AG04449 (cell line): ENCODE results near the gene SMARCA2.

ENCODE experiments used
- CTCF ChIA-PET: fragments of 350-600 bp; formaldehyde crosslinking; extraction: SDS; loops from one replicate; lab custom pipeline; 2021; ENCODE audit warnings: antibody characterized with exemption; lab: Yijun Ruan, JAX
- POLR2A ChIA-PET: fragments of 400-600, 350-600 bp; formaldehyde crosslinking; extraction: SDS; loops from one replicate; lab custom pipeline; 2020; ENCODE audit warnings: antibody characterized with exemption, inconsistent platforms; lab: Yijun Ruan, JAX
- DNase-seq: peaks from one replicate; pipeline ENCODE4 v3.0.0-alpha.2; 2010; ENCODE audit warnings: low read depth, low spot score
- H3K4me3 ChIP-seq: 2 replicates; pipeline ENCODE4 v1.5.1; 2011; ENCODE audit warnings: low read depth, mild to moderate bottlenecking, control low read depth, low read length
- TF ChIP-seq, protein P1 (sequence below): IDR thresholded peaks from one replicate; pipeline ENCODE4 v1.5.1; 2011; ENCODE audit warnings: mild to moderate bottlenecking, moderate library complexity, low read length, control low read depth, inconsistent platforms; ENCODE audit not compliant: insufficient read depth; ENCODE audit errors: missing control alignments

Gene SMARCA2

GRCh38 chr9:2026220-2026997, 11.3 kb downstream of the SMARCA2 start:
- no peak for DNase-seq
- ChIA-PET POLR2A (no interaction called here), CTCF (interaction anchor here (1.3 to 1.9 kb wide), 2 partner anchors 9 to 27 kb away, joined by 3 to 5 read pairs; no protein-coding TSS in a partner anchor)
- H3K4me3 ChIP-seq = no peak overlapping the region
- TF ChIP-seq, protein P1, sequence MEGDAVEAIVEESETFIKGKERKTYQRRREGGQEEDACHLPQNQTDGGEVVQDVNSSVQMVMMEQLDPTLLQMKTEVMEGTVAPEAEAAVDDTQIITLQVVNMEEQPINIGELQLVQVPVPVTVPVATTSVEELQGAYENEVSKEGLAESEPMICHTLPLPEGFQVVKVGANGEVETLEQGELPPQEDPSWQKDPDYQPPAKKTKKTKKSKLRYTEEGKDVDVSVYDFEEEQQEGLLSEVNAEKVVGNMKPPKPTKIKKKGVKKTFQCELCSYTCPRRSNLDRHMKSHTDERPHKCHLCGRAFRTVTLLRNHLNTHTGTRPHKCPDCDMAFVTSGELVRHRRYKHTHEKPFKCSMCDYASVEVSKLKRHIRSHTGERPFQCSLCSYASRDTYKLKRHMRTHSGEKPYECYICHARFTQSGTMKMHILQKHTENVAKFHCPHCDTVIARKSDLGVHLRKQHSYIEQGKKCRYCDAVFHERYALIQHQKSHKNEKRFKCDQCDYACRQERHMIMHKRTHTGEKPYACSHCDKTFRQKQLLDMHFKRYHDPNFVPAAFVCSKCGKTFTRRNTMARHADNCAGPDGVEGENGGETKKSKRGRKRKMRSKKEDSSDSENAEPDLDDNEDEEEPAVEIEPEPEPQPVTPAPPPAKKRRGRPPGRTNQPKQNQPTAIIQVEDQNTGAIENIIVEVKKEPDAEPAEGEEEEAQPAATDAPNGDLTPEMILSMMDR = no peak

GRCh38 chr9:2027543-2028160, 12.5 kb downstream of the SMARCA2 start:
- ChIA-PET POLR2A (no interaction called here), CTCF (interaction anchor here (1.3 kb wide), 1 partner anchor 25 kb away, joined by 3 read pairs; no protein-coding TSS in a partner anchor)
- DNase-seq = no peak
- H3K4me3 ChIP-seq = no peak overlapping the region
- TF ChIP-seq, protein P1 = no peak

DNA sequence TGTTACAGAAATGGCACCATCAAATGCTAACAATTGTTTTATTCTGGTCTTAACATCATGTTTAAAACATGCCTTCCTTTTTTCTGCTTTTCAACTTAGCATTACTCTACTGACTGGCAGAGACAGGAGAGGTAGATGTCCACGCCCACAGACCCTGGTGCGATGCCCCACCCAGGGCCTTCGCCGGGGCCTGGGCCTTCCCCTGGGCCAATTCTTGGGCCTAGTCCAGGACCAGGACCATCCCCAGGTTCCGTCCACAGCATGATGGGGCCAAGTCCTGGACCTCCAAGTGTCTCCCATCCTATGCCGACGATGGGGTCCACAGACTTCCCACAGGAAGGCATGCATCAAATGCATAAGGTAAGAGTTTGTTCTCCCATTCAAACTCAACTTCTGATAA, 13.7 kb downstream of the SMARCA2 start:
- CTCF ChIA-PET = no interaction called here

DNA sequence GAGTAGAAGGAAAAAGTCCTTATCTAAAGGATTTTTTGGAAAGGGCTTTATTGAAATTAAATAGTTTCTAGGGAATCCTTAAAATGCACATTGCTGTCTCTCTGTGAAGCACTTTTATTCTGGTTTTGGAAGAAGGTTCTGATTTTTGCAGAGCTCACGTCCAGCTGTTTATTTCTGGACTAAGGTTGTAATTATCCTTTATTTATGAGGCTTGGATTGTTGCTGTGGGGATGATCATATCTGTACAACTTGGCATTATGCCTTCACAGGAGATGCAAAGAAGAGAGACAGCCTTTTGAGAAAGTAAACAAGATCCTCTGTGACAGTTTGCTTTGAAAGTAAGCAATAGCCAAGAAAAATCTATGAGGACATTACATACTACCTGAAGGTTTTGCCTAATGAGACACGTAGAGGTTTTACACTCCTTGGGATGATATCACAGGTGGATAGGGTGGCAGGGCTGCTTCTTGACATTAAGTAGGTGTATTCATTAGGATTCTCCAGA, 14.6 kb downstream of the SMARCA2 start:
- DNase-seq = no peak
- ChIA-PET CTCF (no interaction called here), POLR2A (no interaction called here)
- TF ChIP-seq, protein P1 = no peak
- no peak overlapping the region for H3K4me3 ChIP-seq

More for the DNA sequence above, 13.7 kb downstream of the SMARCA2 start:
- POLR2A ChIA-PET = no interaction called here
- H3K4me3 ChIP-seq = no peak overlapping the region
- TF ChIP-seq, protein P1 = no peak
- no peak for DNase-seq

- TF ChIP-seq, protein P1 = no peak
- POLR2A ChIA-PET = no interaction called here
- CTCF ChIA-PET = no interaction called here
- no peak for DNase-seq
- H3K4me3 ChIP-seq = no peak overlapping the region
These were observed 17.1 kb downstream of the SMARCA2 start for GRCh38 chr9:2032234-2032633.

DNA sequence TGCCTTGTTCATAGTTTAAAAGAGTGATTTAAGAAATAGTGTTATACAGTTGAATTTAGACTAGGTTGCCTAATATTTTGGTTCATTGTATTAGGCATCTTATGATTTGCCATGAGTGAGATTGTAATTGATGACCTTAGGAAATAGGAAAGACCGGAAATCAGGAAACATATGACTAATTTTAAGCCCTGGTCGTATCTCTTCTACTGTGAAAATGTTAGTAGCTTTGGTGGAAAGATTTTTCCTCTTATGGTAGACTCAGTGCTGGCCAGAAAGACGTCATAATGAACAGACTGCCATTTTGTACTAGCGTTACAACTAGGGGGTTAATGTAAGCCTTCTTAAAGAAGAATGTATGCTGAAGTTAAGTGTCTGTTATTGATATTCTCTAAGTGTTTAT, 21.7 kb downstream of the SMARCA2 start:
- ChIA-PET CTCF (no interaction called here), POLR2A (no interaction called here)
- TF ChIP-seq, protein P1 = no peak
- H3K4me3 ChIP-seq = no peak overlapping the region
- no peak for DNase-seq
